Measurements from ENCODE around the gene DCUN1D1. TPM values are rescaled to one million over a fixed set of nuclear protein-coding genes. Genes with fewer than 3 reads are reported as not detected.

The DCUN1D1 gene
- total RNA-seq, 6 experiments from 2014 or later = 15.7 to 41.5 (median 31.9) TPM

DNA sequence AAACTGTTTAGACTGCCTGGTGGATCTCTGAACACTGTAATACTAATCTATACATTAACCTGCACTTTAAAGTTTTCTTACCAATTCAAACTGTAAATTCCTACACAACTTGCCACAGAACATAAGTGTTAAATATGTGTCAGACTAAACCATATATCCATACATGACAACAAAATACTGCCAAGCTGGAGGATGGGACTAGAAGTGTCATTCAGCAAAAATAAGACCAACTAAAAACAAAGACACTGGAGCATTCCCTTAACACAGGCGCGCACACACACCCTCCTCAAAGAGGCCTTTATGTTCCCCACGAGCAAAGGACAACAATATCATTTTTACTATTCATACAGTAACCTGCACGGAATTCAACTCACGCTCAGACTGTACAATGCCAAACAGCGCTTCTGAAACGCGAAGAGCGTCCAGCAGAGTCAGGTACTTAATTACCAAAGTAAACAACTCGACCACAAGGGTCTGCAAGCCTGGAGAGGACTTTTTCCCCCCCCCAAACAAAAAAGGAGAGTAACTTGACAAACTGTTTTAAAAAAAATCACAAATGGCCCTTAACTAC is 1.1 kb downstream of the DCUN1D1 start:
- DNase-seq (no peak), ATAC-seq (peak in 2 of 4 donors; percentile 2 to 8)
- intact Hi-C loops (cut with DNase I) = no loop called here
- H3K9me3 ChIP-seq = no peaks in the 10 kb centered on the region
- H3K4me3 ChIP-seq = peak overlapping the region; percentile 89 to 95 (median 92)
- H3K4me1 ChIP-seq = peaks cover 0 to 29% (median 8%) of the 10 kb centered on the region in 4 donors
- WGBS (ENCODE audit: insufficient coverage, low coverage, low lambda C conversion rate, missing lambda C conversion rate) = 6% methylated on average over 10 of the region's 10 CpGs
- TF ChIP-seq, protein P1, sequence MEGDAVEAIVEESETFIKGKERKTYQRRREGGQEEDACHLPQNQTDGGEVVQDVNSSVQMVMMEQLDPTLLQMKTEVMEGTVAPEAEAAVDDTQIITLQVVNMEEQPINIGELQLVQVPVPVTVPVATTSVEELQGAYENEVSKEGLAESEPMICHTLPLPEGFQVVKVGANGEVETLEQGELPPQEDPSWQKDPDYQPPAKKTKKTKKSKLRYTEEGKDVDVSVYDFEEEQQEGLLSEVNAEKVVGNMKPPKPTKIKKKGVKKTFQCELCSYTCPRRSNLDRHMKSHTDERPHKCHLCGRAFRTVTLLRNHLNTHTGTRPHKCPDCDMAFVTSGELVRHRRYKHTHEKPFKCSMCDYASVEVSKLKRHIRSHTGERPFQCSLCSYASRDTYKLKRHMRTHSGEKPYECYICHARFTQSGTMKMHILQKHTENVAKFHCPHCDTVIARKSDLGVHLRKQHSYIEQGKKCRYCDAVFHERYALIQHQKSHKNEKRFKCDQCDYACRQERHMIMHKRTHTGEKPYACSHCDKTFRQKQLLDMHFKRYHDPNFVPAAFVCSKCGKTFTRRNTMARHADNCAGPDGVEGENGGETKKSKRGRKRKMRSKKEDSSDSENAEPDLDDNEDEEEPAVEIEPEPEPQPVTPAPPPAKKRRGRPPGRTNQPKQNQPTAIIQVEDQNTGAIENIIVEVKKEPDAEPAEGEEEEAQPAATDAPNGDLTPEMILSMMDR (IDR thresholded peaks at IDR 0.05) = no peak
- no peak for TF ChIP-seq POLR2A (IDR thresholded peaks at IDR 0.05)
- no peaks in the 10 kb centered on the region for H3K36me3 ChIP-seq
- H3K27ac ChIP-seq = peak overlapping the region in 2 of 3 donors; percentile 78 to 80
- no peaks in the 10 kb centered on the region for H3K27me3 ChIP-seq

DNA sequence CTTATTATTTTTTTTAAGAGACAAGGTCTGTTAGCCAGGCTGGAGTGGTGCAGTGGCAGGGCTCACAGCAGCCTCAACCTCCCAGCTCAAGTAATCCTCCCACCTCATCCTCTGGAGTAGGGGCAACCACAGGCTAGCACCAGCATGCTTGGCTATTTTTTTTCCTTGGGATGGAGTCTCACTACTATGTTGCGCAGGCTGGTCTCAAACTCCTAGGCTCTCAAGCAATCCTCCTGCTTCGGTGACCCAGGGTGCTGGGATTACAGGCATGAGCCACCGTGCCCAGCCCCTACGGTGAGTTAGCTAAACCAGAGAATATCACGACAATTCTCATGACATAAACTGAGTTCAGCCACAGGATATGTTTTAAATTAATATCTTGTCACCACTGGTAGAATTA is 2.0 kb downstream of the DCUN1D1 start:
- Histone ChIP-seq H3K36me3 (no peaks in the 10 kb centered on the region), H3K4me3 (peak overlapping the region in 1 of 3 donors; percentile 89), H3K27me3 (no peaks in the 10 kb centered on the region), H3K27ac (no peak overlapping the region), H3K9me3 (no peaks in the 10 kb centered on the region), H3K4me1 (peaks cover 0 to 22% (median 6%) of the 10 kb centered on the region in 4 donors)
- ATAC-seq = no peak
- DNase-seq = no peak
- 59% methylated on average over 4 of the region's 5 CpGs for WGBS (ENCODE audit: insufficient coverage, low coverage, low lambda C conversion rate, missing lambda C conversion rate)
- intact Hi-C loops (cut with DNase I) = no loop called here
- no peak for TF ChIP-seq POLR2A (IDR thresholded peaks at IDR 0.05)
- TF ChIP-seq, protein P1 (IDR thresholded peaks at IDR 0.05) = no peak

DNA sequence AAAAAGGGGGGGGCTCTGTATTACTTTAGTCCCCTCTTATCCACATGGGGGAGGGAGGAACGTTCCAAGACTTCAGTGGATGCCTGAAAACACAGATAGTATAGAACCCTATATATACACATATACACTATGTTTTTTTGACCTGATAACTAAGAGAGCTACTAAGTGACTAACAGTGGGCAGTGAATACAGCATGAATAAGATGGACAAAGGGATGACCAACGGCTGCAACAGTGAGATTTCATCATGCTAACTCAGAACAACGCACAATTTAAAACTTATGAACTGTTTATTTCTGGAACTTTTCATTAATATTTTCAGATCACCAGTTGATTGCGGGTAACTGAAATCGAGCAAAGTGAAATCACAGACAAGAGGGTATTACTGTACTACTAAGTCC is 7.3 kb downstream of the DCUN1D1 start:
- TF ChIP-seq, protein P1 (IDR thresholded peaks at IDR 0.05) = no peak
- TF ChIP-seq POLR2A (IDR thresholded peaks at IDR 0.05) = no peak
- no peak overlapping the region for H3K4me3 ChIP-seq
- ATAC-seq = no peak
- H3K27ac ChIP-seq = no peak overlapping the region
- H3K36me3 ChIP-seq = no peaks in the 10 kb centered on the region
- H3K4me1 ChIP-seq = peaks cover 0 to 47% (median 11%) of the 10 kb centered on the region in 4 donors
- DNase-seq = no peak
- no peaks in the 10 kb centered on the region for H3K27me3 ChIP-seq
- no peaks in the 10 kb centered on the region for H3K9me3 ChIP-seq
- 85% methylated on average over 5 of the region's 5 CpGs for WGBS (ENCODE audit: insufficient coverage, low coverage, low lambda C conversion rate, missing lambda C conversion rate)
- intact Hi-C loops (cut with DNase I) = no loop called here

DNA sequence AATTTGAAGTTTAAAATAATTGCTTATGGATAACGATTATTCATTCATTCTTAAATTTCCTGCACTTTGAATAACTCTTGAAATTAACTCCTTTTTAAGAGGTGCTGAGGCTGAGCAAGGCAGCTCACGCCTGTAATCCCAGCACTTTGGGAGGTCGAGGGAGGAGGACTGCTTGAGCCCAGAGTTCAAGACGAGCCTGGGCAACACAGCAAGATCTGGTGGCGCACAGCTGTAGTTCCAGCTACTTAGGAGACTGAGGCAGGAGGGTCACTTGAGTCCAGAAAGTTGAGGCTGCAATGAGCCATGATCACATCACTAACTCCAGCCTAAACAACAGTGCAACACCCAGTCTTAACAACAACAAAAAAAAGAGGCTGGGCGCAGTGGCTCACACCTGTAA is 8.0 kb downstream of the DCUN1D1 start:
- DNase-seq = no peak
- TF ChIP-seq, protein P1 (IDR thresholded peaks at IDR 0.05) = no peak
- no peak for TF ChIP-seq POLR2A (IDR thresholded peaks at IDR 0.05)
- no peak overlapping the region for H3K4me3 ChIP-seq
- H3K9me3 ChIP-seq = no peaks in the 10 kb centered on the region
- no peaks in the 10 kb centered on the region for H3K27me3 ChIP-seq
- no peak overlapping the region for H3K27ac ChIP-seq
- H3K4me1 ChIP-seq = peaks cover 0 to 54% (median 14%) of the 10 kb centered on the region in 4 donors
- WGBS (ENCODE audit: insufficient coverage, low coverage, low lambda C conversion rate, missing lambda C conversion rate) = 89% methylated on average over 6 of the region's 6 CpGs
- ATAC-seq = no peak
- intact Hi-C loops (cut with DNase I) = no loop called here
- H3K36me3 ChIP-seq = no peaks in the 10 kb centered on the region
